ENCODE data around the gene ARL13A. TPM values are rescaled to one million over a fixed set of nuclear protein-coding genes. Genes with fewer than 3 reads are reported as not detected.
"Not testable (repeated sequence)": the region's sequence is repeated elsewhere in the genome, so short reads cannot be mapped to it uniquely, and the experiment has no call there.

Gene ARL13A
- total RNA-seq, 3 donors from 2014 or later = not detected

DNA sequence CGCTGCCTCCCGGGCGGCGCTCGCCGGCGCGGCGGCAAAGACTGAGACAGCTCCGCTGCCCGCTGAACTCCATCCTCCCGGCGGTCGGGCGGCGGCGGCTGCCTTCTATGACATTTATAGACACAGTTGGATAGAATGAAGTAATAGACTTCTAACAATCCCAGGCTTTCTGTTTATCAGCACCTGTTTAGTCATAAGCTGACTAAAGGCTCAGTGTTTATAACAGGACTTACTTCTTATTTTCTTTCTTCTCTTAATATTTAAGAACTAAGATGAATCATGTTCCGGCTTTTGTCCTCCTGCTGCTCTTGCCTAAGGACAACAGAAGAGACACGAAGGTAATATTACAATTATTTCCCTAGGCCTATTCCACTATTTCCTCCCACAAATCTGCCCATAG is 3.9 kb downstream of the ARL13A start:
- Mint-ChIP-seq H3K27me3 (ENCODE audit: low read depth) (no peaks in the 10 kb centered on the region), H3K9me3 (no peaks in the 10 kb centered on the region), H3K4me1 (ENCODE audit: low read depth) (no peaks in the 10 kb centered on the region), H3K4me3 (no peak overlapping the region), H3K36me3 (ENCODE audit: insufficient read depth) (peaks cover 2% of the 10 kb centered on the region)
- no peak for ATAC-seq
- DNase-seq = no peak

DNA sequence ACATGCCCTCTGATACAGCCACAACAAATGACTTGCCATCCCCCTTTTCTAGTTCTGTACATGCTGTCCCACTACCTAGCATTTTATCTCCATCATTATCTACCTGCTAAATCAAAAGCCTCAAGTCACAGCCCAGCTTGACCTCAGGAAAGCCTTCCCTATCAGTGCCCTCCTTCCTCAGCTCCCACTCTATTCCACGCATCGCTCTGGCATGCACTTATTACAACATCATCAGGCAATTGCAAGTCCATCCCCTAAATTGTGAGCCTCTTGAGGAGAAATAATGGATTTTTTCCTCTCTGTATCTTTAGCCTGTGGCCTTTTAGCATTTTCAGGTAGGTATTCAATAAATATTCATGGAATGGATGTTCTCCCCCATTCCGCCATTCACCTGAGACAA is 5.7 kb downstream of the ARL13A start:
- no peaks in the 10 kb centered on the region for H3K9me3 Mint-ChIP-seq
- peaks cover 4% of the 10 kb centered on the region for H3K36me3 Mint-ChIP-seq (ENCODE audit: insufficient read depth)
- no peak overlapping the region for H3K4me3 Mint-ChIP-seq
- DNase-seq = no peak
- no peaks in the 10 kb centered on the region for H3K4me1 Mint-ChIP-seq (ENCODE audit: low read depth)
- ATAC-seq = no peak
- H3K27me3 Mint-ChIP-seq (ENCODE audit: low read depth) = no peaks in the 10 kb centered on the region

DNA sequence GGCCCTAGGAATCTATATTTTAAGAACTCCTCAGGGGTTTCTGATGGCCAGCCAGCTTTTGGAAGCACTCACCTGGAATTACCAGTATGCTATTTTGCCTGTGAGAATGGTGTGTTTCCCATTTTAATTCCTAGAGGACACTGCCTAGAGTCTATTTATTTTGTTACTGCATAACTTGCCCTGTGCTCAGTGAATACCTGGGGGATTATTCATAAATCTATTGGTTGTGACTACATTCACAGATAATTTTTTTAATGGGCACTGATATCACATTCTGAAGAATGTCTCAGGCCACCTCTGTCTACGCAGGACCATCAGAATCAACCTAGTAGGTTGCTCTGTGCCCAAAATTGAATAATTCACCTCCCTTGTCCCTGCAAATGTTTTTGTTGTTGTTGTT is 6.7 kb downstream of the ARL13A start:
- H3K4me3 Mint-ChIP-seq = no peak overlapping the region
- no peak for ATAC-seq

DNA sequence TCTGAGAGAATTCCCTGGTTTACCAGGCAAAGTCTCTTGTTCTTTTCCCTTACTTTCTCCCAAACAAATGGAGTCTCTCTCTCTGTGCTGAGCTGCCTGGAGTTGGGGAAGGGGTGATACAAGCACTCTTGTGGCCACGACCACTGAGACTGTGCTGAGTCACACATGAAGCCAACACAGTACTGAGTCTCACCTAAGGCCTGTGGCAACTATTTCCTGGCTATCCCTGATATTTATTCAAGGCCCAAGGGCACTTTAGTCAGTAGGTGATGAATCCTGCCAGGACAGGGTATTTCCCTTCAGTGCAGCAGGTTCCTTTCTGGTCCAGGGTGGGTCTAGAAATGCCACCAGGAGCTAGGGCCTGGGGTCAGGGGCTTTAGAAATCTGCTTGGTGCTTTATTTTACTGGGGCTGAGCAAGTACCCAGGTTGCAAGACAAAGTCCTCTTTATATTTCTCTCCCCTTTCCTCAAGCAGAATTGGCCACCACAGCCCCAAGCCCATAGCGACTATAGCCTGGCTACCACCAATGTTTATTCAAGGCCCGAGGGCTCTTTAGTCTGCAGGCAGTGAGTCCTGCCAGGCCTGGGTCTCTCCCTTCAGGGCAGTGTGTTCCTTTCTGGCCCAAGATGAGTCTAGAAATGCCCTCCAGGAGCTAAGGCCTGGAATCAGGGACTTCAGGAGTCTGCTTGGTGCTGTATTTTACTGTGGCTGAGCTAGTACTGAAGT is 10.5 kb downstream of the ARL13A start:
- H3K9me3 Mint-ChIP-seq = no peaks in the 10 kb centered on the region
- peaks cover 5% of the 10 kb centered on the region for H3K36me3 Mint-ChIP-seq (ENCODE audit: insufficient read depth)
- H3K4me3 Mint-ChIP-seq = no peak overlapping the region
- DNase-seq = no peak
- no peaks in the 10 kb centered on the region for H3K4me1 Mint-ChIP-seq (ENCODE audit: low read depth)
- H3K27me3 Mint-ChIP-seq (ENCODE audit: low read depth) = no peaks in the 10 kb centered on the region
- no peak for ATAC-seq

More for the DNA sequence above, 6.7 kb downstream of the ARL13A start:
- no peaks in the 10 kb centered on the region for H3K4me1 Mint-ChIP-seq (ENCODE audit: low read depth)
- no peak for DNase-seq
- no peaks in the 10 kb centered on the region for H3K9me3 Mint-ChIP-seq
- peaks cover 4% of the 10 kb centered on the region for H3K36me3 Mint-ChIP-seq (ENCODE audit: insufficient read depth)
- no peaks in the 10 kb centered on the region for H3K27me3 Mint-ChIP-seq (ENCODE audit: low read depth)

DNA sequence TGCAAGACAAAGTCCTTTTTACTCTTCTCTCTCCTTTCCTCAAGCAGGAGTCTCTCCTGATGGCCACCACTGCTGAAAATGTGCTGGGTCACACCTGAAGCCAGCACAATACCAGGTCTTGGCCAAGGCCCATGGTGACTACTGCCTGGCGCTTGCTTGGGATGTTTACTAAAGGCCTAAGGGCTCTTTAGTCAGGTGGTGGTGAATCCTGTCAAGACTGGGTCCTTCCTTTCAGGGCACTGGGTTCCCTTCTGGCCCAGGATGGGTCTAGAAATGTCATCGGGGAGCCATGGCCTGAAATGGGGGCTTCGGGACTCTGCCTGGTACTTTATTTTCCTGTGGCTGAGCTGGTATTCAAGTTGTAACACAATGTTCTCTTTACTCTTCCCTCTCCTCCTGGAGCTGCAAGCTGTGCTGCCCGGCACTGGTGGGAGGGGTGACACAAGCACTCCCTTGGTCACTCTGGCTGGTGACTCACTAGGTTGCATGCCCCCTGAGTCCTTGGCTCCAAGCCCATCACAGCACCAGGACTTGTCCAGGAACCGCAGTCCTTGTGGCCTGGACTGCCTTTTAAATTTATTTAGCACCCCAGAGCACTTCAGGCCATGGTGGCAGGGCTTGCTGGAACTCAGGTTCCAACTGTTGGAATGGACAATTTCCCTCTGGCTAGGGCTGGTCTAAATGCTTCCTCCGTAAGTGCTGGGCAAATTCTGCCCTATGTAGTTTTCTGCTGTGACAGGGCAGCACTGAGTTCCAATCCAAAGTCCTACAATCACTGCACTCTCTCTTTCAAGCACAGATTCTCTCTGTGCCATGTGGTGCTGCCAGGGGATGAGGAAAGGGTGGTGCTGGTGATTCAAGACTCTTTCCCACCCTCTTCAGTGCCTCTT is 11.3 kb downstream of the ARL13A start:
- DNase-seq = no peak
- Mint-ChIP-seq H3K36me3 (ENCODE audit: insufficient read depth) (peaks cover 5% of the 10 kb centered on the region), H3K4me1 (ENCODE audit: low read depth) (no peaks in the 10 kb centered on the region), H3K27me3 (ENCODE audit: low read depth) (no peaks in the 10 kb centered on the region), H3K4me3 (no peak overlapping the region), H3K9me3 (no peaks in the 10 kb centered on the region)
- no peak for ATAC-seq

DNA sequence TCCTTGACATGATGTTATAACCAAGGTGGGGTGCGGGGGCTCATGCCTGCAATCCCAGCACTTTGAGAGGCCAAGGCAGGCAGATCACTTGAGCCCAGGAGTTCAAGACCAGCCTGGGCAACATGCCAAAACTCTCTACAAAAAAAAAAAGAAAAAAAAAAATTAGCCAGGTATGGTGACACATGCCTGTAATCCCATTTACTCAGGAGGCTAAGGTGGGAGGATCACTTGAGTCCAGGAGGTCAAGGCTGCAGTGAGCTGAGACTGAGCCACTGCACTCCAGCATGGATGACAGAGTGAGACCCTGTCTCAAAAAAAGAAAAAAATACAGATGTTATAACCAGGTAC is 12.0 kb downstream of the ARL13A start:
- H3K4me1 Mint-ChIP-seq (ENCODE audit: low read depth); H3K9me3 Mint-ChIP-seq; DNase-seq; H3K27me3 Mint-ChIP-seq (ENCODE audit: low read depth); H3K4me3 Mint-ChIP-seq; ATAC-seq; H3K36me3 Mint-ChIP-seq (ENCODE audit: insufficient read depth): not testable (repeated sequence)

GRCh38 chrX:100984818-100985217 is 15.3 kb downstream of the ARL13A start:
- no peaks in the 10 kb centered on the region for H3K9me3 Mint-ChIP-seq
- no peak overlapping the region for H3K4me3 Mint-ChIP-seq
- peaks cover 11% of the 10 kb centered on the region for H3K36me3 Mint-ChIP-seq (ENCODE audit: insufficient read depth)
- no peaks in the 10 kb centered on the region for H3K27me3 Mint-ChIP-seq (ENCODE audit: low read depth)
- no peak for ATAC-seq
- no peaks in the 10 kb centered on the region for H3K4me1 Mint-ChIP-seq (ENCODE audit: low read depth)
- no peak for DNase-seq

GRCh38 chrX:100990139-100990538 is 20.6 kb downstream of the ARL13A start:
- no peaks in the 10 kb centered on the region for H3K27me3 Mint-ChIP-seq (ENCODE audit: low read depth)
- H3K9me3 Mint-ChIP-seq = no peaks in the 10 kb centered on the region
- H3K36me3 Mint-ChIP-seq (ENCODE audit: insufficient read depth) = peaks cover 8% of the 10 kb centered on the region

DNA sequence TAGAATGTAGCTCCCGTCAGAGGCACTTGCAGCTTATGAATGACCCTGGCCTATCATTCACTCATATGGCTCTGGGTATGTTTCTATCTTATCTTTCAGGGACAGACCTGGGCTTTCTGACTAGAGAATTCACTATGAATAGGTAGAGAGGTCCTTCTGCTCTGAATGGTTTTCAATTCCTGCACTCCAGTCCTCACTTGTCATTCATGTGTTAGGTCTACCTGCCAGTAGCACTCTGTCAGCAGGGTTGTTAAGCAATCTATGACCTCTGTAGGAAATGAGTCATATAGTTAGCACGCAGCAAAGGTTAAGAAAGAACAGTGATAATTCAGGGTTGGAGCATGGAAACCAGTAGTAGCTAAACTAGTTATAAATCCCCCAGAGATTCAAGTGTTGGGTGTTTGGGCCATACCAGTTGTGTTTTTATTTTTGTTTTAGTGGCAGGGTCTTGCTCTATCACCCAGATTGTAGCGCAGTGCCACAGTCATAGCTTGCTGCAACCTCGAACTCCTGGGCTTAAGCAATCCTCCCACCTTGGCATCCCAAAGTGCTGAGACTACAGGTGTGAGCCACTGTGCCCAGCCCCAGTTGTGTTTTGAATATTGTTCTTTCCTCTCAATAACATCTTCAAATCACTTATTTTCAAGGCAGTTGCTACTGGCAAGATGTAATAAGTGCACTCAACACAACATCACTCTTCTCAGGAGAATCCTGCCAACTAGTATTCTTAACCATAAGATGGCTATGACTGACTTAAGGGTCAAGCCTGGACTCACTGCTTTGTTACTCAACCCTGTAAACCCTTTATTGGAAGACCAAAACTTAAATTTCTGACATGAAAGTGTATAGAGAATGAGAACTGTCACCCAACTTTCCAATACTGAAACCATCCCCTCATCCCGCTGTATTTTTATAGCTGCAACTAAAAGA is 25.1 kb downstream of the ARL13A start:
- H3K36me3 Mint-ChIP-seq (ENCODE audit: insufficient read depth) = no peaks in the 10 kb centered on the region
- DNase-seq = no peak
- H3K27me3 Mint-ChIP-seq (ENCODE audit: low read depth) = no peaks in the 10 kb centered on the region
- H3K4me3 Mint-ChIP-seq = no peak overlapping the region
- H3K4me1 Mint-ChIP-seq (ENCODE audit: low read depth) = peaks cover 11% of the 10 kb centered on the region
- no peaks in the 10 kb centered on the region for H3K9me3 Mint-ChIP-seq
- ATAC-seq = peak; percentile 71 to 86

More at GRCh38 chrX:100990139-100990538, 20.6 kb downstream of the ARL13A start:
- no peak for DNase-seq
- no peak for ATAC-seq
- Mint-ChIP-seq H3K4me3 (no peak overlapping the region), H3K4me1 (ENCODE audit: low read depth) (peaks cover 9% of the 10 kb centered on the region)

- Mint-ChIP-seq H3K4me3 (no peak overlapping the region), H3K9me3 (no peaks in the 10 kb centered on the region)
- ATAC-seq = peak in 1 of 2 donors; percentile 70
Observed at GRCh38 chrX:100995469-100995868, 26.0 kb downstream of the ARL13A start.

DNA sequence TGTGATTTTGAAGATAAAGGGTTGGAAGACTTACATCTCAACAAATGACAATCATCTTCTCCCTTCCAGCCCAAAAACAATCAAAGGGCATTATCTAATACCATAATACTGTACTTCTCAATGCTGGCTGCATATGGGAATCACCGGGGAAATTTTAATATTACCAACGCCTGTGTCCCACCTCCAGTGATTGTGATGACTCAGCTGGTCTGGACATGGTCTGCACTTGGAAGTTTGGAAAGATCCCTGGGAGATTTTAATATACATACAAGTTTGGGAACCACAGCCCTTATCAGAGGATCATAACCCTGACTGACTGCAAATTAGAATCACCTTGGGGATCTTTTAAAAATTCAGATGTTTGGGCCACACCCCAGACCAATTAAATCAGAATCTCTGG is 29.9 kb downstream of the ARL13A start:
- H3K27me3 Mint-ChIP-seq (ENCODE audit: low read depth) = no peaks in the 10 kb centered on the region
- H3K4me1 Mint-ChIP-seq (ENCODE audit: low read depth) = peaks cover 7% of the 10 kb centered on the region
- no peak overlapping the region for H3K4me3 Mint-ChIP-seq
- ATAC-seq = no peak
- no peaks in the 10 kb centered on the region for H3K36me3 Mint-ChIP-seq (ENCODE audit: insufficient read depth)
- no peak for DNase-seq
- no peaks in the 10 kb centered on the region for H3K9me3 Mint-ChIP-seq

More at GRCh38 chrX:100995469-100995868, 26.0 kb downstream of the ARL13A start:
- peaks cover 11% of the 10 kb centered on the region for H3K4me1 Mint-ChIP-seq (ENCODE audit: low read depth)
- H3K27me3 Mint-ChIP-seq (ENCODE audit: low read depth) = no peaks in the 10 kb centered on the region
- no peaks in the 10 kb centered on the region for H3K36me3 Mint-ChIP-seq (ENCODE audit: insufficient read depth)
- no peak for DNase-seq

GRCh38 chrX:101009090-101009489 is 39.6 kb downstream of the ARL13A start:
- H3K4me1 Mint-ChIP-seq (ENCODE audit: low read depth) = no peaks in the 10 kb centered on the region
- H3K27me3 Mint-ChIP-seq (ENCODE audit: low read depth) = no peaks in the 10 kb centered on the region
- no peaks in the 10 kb centered on the region for H3K9me3 Mint-ChIP-seq

DNA sequence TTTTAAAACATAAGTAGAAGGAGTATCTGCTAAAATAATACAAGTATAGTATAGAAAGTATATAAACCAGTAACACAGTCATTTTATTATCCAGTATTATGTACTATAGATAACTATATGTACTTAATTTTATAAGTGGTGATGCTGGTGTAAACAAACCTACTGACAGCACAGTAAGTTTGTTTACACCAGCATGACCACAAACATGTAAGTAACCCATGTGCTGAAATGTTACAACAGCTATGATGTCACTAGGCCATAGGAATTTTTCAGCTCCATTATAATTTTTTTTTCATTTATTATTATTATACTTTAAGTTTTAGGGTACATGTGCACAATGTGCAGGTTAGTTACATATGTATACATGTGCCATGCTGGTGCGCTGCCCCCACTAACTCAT is 42.5 kb downstream of the ARL13A start:
- not testable (repeated sequence) for DNase-seq, ATAC-seq

More at GRCh38 chrX:101009090-101009489, 39.6 kb downstream of the ARL13A start:
- DNase-seq = no peak
- Mint-ChIP-seq H3K4me3 (no peak overlapping the region), H3K36me3 (ENCODE audit: insufficient read depth) (peaks cover 9% of the 10 kb centered on the region)
- ATAC-seq = no peak

DNA sequence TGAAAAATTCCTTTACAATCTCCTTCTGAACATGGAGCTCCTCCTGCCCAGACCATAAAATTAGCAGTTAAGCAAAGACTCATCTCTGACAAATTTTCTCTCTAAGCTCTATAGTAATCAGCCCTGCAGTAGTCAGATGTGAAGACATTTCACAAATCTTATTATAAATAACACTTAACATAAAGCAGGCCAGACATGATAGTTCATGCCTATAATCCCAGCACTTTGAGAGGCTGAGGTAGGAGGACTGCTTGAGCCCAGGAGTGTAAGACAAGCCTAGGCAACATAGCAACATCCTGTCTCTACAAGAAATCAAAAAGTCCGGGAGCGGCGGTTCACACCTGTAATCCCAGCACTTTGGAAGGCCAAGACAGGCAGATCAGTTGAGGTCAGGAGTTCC is 52.5 kb downstream of the ARL13A start:
- H3K36me3 Mint-ChIP-seq (ENCODE audit: insufficient read depth) = peaks cover 21% of the 10 kb centered on the region
- DNase-seq (no peak), ATAC-seq (no peak)
- H3K9me3 Mint-ChIP-seq = no peaks in the 10 kb centered on the region
- H3K4me3 Mint-ChIP-seq = no peak overlapping the region
- H3K27me3 Mint-ChIP-seq (ENCODE audit: low read depth) = no peaks in the 10 kb centered on the region
- peaks cover 2% of the 10 kb centered on the region for H3K4me1 Mint-ChIP-seq (ENCODE audit: low read depth)

More for the DNA sequence above, 42.5 kb downstream of the ARL13A start:
- not testable (repeated sequence) for H3K27me3 Mint-ChIP-seq (ENCODE audit: low read depth); H3K4me3 Mint-ChIP-seq; H3K9me3 Mint-ChIP-seq; H3K4me1 Mint-ChIP-seq (ENCODE audit: low read depth)
- H3K36me3 Mint-ChIP-seq (ENCODE audit: insufficient read depth) = peaks cover 11% of the 10 kb centered on the region
